Neural crest cell (in vitro differentiated cells): ENCODE measurements around the gene SPATS2. TPM values are rescaled to one million over a fixed set of nuclear protein-coding genes. Genes with fewer than 3 reads are reported as not detected.

Experiments
- DNase-seq: peaks from one replicate; pipeline ENCODE4 v3.0.0; 2021; ENCODE audit warnings: low read depth, mixed read lengths, low spot score
- H3K27ac Mint-ChIP-seq: one replicate; pipeline ENCODE4 v1.8.0; 2021; ENCODE audit warnings: mild to moderate bottlenecking, mixed read lengths; ENCODE audit not compliant: unreplicated experiment
- H3K27me3 Mint-ChIP-seq: 2 replicates; pipeline ENCODE4 v1.8.0; 2021; ENCODE audit warnings: low read depth, mild to moderate bottlenecking, mixed read lengths
- H3K36me3 Mint-ChIP-seq: 2 replicates; pipeline ENCODE4 v1.8.0; 2021; ENCODE audit warnings: low read depth, mild to moderate bottlenecking, mixed read lengths
- H3K4me1 Mint-ChIP-seq: 2 replicates; pipeline ENCODE4 v1.8.0; 2021; ENCODE audit warnings: mixed read lengths
- H3K4me3 Mint-ChIP-seq: one replicate; pipeline ENCODE4 v1.8.0; 2021; ENCODE audit warnings: mild to moderate bottlenecking, mixed read lengths
- H3K9me3 Mint-ChIP-seq: 2 replicates; pipeline ENCODE4 v1.8.0; 2021; ENCODE audit warnings: mixed read lengths
- CTCF ChIP-seq: fragments of 200-600 bp; sonication (generic); conservative IDR thresholded peaks from 2 replicates; pipeline ENCODE4 v1.5.0; 2021; ENCODE audit warnings: antibody characterized with exemption, mild to moderate bottlenecking
- total RNA-seq: library from RNA; stranded (reverse); gene quantifications from 2 replicates; pipeline ENCODE4 v1.2.1, GENCODE V29; 2021

Gene SPATS2
- total RNA-seq, 1 donor from 2014 or later: 45.2 TPM

- no peaks in the 10 kb centered on the region for H3K9me3 Mint-ChIP-seq
- peak; percentile 33 for TF ChIP-seq CTCF
- H3K4me1 Mint-ChIP-seq: peaks cover 5% of the 10 kb centered on the region
- H3K36me3 Mint-ChIP-seq: no peaks in the 10 kb centered on the region
- peaks cover 85% of the 10 kb centered on the region for H3K27me3 Mint-ChIP-seq
- no peak overlapping the region for H3K27ac Mint-ChIP-seq
- no peak for DNase-seq
- peak overlapping the region; percentile 79 for H3K4me3 Mint-ChIP-seq
These were observed 170.7 kb downstream of the SPATS2 start for GRCh38 chr12:49537752-49538509.

- DNase-seq: peak; percentile 56
These were observed 171.5 kb downstream of the SPATS2 start, which contains the start of gene KCNH3 for GRCh38 chr12:49538510-49539403. Gene KCNH3 (plus strand): TSS chr12:49539030. CDS start chr12:49539417, 387 bp downstream.

GRCh38 chr12:49539406-49540228 is 172.4 kb downstream of the SPATS2 start:
- peak overlapping the region; percentile 38 for H3K4me3 Mint-ChIP-seq
- peaks cover 11% of the 10 kb centered on the region for H3K4me1 Mint-ChIP-seq
- H3K27ac Mint-ChIP-seq: no peak overlapping the region
- no peaks in the 10 kb centered on the region for H3K9me3 Mint-ChIP-seq
- H3K27me3 Mint-ChIP-seq: peaks cover 91% of the 10 kb centered on the region
- no peaks in the 10 kb centered on the region for H3K36me3 Mint-ChIP-seq
- no peak for TF ChIP-seq CTCF
- no peak for DNase-seq

More at GRCh38 chr12:49538510-49539403, 171.5 kb downstream of the SPATS2 start, which contains the start of gene KCNH3:
- Mint-ChIP-seq H3K27ac (no peak within 1 kb of the TSS), H3K4me1 (peaks cover 5% of the 10 kb centered on the region), H3K27me3 (peaks cover 88% of the 10 kb centered on the region), H3K9me3 (no peaks in the 10 kb centered on the region), H3K36me3 (no peaks in the 10 kb centered on the region), H3K4me3 (peak within 1 kb of the TSS; percentile 77)
- no peak for TF ChIP-seq CTCF

GRCh38 chr12:49540229-49541139 is 173.2 kb downstream of the SPATS2 start:
- Mint-ChIP-seq H3K27ac (no peak overlapping the region), H3K4me1 (peaks cover 16% of the 10 kb centered on the region), H3K36me3 (no peaks in the 10 kb centered on the region), H3K27me3 (peaks cover 89% of the 10 kb centered on the region), H3K4me3 (peak overlapping the region; percentile 9), H3K9me3 (no peaks in the 10 kb centered on the region)
- no peak for TF ChIP-seq CTCF
- DNase-seq: no peak
